SKM-1 treated with dmso at 0.1 percent for 144 hours (cell line): ENCODE data around the gene CRYGN.

Experiments
- DNase-seq: peaks from one replicate; lab custom pipeline; 2025; ENCODE audit not compliant: unreplicated experiment; lab: John Stamatoyannopoulos, UW

The CRYGN gene

DNA sequence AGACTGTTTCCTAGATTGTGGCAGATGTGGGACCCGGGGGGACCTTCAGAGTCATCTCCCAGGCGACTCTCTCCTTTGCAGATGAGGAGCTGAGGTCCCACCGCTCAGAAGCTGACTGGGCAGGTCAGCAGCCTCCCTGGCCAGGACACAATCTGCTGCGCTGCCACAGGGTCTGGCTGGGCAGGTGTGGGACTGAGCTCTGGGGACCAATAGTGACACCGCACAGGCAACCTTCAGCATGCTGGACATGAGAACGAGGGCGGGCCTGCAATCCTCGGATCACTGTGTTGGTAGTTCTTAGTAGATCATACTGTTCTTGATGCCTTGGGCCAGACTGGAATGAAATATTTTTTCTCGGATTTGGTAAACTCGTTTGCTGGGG is 20.5 kb upstream of the CRYGN start:
- no peak for DNase-seq

DNA sequence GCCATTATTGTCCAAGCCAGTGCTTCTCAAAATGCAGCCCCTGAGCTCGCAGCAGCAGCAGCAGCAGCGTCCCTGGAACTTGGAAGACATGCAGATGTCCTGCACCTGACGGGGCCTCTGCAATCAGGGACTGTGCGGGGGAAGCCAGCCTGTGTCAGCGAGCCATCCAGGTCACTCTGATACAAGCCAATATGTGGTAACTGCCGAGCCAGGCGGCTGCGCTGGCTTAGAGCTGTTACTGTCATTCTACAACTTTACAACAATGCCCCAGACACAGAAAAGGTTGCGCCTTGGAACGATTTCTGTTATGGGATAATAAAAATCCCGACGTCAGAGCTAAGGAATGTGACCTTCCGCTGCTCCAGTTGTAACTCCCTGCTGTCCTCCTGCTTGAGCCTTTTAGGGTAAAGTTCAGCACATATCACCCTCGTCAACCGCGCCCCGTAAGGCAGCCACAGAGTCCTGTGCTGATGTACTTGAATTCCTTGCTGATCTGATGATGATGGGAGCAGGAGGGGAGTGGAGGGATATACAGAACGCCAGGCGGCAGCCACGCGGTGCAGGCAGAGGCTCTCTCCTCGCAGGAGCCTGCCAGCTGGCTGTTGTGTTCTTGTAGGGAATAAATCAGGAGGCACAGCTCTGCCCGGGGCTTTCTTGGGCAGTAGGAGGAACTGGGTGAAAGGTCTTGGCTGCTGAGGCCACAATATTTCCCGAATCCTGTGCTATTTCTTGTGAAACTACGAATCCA is 20.0 kb upstream of the CRYGN start:
- DNase-seq: no peak

DNA sequence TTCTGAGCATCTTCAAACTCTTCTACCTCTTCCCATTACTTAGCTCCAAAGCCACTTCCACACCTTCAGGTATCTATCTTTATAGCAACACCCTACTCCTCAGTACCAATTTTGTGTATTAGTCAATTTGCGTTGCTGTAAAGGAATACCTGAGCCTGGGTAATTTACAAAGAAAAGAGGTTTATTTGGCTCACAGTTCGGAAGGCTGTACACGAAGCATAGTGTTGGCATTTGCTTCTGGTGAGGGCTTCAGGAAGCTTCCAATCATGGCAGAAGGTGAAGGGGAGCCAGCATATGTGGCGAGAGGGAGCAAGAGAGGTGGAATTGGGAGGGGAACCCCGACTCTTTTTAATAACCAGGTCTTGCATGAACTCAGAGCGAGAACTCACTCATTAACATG is 17.6 kb upstream of the CRYGN start:
- no peak for DNase-seq

DNA sequence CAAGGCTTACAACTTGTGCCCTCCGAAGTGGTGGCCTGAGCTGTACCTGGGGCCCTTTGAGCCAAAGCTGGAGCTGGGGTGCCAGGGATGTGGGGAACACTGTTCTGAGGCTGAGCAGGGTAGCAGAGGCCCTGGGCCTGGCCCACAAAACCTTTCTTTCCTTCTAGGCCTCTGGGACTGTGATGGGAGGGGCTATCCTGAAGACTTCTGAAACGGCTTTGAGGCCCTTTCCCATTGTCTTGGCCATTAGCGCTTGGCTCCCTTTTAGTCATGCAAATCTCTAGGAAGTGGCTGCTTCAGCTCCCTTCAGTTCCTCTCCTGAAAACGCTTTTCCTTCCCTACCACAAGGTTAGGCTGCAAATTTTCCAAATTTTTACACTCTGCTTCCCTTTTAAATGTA is 16.8 kb upstream of the CRYGN start:
- no peak for DNase-seq

DNA sequence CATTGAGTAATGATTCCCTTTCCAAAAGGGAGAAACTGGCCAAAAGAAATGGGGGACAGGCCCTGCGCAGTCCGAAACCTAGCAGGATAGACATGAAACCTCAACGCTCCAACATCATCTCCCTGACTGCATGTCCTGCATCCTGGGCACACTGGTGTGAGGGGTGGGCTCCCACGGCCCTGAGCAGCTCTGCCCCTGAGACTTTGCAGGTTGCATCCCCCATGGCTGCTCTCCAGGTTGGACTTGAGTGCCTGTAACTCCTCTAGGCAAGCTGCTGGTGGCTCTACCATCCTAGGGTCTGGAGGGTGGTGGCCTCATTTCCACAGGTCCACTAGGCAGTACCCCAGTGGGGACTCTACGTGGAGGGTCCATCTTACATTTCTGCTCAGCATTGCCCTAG is 16.3 kb upstream of the CRYGN start:
- DNase-seq: no peak

DNA sequence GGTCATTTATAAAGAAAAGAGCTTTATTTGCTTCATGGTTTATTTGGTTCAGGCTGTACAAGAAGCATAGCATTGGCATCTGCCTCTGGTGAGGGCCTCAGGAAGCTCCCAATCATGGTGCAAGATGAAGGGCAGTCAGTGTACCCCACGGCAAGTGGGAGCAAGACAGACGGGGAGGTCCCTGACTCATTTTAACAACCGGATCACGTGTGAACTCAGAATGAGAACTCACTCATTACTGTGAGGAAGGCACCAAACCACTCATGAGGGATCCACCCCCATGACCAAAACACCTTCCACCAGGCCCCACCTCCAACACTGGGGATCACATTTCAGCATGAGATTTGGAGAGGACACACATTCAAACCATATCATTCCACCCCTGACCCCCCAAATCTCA is 15.7 kb upstream of the CRYGN start:
- no peak for DNase-seq

DNA sequence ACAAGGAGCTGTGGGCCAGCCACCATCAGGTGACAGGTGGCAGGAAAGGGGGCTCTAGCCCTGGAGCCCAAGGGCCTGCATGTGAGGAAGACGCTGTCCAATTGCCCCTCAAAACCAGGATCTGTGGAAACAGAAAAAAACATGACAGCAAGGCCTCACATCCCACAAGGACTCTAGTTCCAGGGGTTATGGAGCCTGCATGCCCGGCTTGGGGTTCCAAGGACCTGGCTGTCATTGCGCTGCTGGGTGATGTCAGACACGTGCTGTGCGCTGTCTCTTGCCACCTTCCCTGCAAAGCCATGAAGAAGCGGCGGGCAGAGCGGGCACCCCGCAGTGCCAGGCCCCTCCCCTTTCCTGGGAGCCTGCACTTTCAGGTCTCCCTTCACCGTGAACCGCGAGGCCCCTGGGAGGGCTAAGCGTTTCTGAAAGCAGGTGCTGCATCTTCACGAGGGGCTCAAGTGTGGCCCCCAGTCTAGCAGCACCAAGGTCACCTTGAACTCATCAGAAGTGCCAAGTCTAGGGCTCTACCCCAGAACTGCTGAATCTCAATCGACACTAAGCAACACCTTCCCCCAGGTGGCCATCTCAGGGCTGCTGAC is 15.1 kb upstream of the CRYGN start:
- DNase-seq: no peak

DNA sequence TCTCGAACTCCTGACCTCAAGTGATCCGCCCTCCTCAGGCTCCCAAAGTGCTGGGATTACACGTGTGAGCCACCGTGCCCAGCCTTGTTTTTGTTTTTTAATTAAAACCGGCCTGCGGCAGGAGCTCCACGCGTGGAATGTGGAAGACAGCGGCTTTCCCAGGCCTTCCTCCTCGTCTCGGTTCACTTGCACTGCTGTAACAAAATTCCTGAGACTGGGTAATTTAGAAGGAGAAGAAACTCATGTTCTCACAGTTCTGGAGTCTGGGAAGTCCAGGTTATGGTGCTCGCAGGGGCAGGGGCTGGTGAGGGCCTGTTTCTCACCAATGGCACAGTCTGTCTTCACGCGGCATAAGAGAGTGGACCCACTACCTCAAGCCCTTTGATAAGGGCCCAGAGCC is 14.4 kb upstream of the CRYGN start:
- DNase-seq: no peak

DNA sequence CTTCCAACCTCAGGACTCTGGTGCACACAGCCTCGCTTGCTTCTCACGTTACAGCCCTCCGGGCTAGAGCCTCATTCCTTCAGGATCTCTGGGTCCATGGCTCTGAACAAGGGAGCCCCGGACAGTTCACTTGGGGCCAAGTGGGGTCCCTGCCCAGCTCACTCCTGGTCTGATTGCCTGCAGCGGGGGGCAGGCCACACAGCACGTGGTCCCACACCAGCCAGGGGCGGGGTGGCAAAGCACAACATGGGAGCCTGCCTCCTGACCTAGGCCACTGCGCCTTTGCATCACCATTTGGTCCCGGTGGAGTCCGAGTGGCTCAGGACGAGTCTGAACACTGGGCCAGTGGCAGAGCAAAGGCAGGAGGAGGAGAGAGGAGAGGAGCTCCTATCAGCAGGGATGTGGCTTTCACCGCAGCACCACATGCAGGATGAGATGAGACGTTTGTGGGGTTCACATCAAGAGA is 13.4 kb upstream of the CRYGN start:
- no peak for DNase-seq

DNA sequence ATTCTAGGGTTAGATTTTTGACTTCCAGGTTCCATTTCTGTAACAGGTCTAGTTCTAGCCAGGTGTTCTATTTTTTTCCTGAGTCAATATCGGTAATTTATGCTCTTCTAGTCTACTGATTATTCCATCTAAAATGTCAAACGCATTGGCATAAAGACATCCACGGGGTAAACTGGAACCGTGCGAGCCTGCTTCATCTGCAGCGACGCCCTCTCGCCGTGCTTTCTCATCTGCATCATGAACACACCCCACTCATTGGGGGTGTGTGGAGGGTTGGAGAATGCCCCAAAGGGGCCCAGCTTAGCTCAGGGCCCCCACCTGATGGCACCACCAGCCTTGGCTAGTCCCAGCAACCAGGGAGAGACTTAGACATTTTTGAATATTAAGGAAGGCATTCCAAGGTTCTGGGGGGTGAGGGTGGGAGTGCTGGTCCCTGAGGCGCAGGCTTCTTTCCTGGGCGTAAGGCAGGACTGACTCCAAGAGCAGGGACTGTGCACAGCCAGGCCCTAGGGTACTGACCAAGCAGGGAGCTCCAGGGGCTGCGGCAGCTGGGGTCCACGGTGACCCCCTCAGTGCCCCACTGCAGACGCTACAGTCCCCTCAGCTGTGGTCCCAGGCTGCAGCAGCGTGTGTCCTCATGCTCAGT is 12.9 kb upstream of the CRYGN start:
- DNase-seq: no peak

DNA sequence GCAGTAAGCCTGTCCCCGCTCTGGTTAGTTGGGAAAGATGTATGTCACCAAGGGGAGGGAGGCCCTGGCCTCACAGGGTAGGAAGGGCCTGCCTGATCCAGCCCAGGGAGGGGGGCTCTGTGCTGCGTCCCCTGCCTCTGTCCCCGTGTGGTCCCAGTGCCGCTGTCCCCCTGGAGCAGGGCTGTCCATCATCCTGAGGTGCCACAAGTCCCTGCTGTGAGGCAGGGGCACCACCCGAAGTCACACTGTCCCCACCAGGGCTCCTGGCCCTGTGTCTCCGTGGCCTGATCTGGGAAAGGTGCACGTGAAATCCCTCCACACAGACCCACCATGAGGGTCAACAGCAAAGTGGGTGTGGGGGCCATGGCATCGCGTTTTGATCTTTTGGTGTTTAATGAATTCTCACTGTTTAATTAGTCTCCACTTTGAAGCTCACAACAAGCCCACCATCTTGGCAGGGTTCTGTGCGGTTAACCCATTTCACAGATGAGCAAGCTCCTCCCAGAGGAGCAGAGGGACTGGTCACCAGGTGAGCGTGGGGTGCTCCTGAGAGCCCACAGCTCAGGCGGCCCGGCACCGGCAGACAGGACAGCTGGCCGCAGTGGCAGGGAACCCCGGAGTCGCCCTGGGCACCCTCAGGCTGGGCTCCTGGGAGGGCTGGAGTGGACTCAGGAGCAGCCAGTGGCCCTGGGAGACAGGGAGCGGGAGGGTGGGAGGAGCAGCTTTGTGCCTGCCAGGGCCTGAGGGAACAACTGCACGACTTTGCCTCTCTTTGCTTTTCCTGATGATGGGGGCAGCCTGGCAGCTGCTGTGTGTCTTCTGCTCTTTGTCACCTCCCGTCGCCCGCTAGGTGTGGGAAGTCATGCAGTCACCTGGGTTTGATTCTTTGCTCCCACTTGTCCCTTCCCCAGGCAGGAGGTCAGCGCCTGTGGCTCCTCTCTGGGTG is 12.0 kb upstream of the CRYGN start:
- DNase-seq: no peak

DNA sequence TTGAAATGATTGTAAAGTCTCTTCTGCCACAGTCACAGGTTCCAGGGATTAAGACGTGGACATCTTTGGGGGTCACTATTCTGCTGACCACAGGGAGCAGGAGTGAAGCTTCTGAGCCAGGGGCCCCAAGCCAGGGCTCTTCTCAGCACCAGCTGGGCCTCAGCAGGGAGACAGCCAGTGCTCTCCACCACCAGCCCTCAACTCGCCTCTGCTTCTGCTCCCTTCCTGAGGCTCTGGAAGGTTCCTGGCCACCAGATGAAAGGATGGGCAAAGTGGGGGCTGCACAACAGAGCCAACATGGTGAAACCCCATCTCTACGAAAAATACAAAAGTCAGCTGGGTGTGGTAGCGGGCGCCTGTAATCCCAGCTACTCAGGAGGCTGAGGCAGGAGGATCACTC is 11.2 kb upstream of the CRYGN start:
- DNase-seq: no peak

DNA sequence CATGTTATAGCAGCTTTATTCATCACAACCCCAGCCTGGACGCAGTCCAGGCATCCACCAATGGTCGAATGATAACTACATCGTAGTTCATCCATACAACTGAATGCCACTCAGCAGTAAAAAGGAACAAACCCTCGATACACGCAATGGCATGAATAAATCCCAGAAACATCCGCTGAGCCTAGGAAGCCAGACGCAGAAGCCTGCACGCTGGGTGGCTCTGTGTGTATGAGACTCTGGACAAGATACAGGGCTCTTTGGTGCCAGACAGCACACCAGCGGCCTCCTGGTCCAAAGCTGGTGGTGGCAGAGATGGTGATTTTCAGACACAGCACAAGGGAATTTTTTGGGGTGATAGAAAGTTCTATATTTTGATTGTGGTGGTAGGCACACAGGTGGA is 10.0 kb upstream of the CRYGN start:
- DNase-seq: no peak

DNA sequence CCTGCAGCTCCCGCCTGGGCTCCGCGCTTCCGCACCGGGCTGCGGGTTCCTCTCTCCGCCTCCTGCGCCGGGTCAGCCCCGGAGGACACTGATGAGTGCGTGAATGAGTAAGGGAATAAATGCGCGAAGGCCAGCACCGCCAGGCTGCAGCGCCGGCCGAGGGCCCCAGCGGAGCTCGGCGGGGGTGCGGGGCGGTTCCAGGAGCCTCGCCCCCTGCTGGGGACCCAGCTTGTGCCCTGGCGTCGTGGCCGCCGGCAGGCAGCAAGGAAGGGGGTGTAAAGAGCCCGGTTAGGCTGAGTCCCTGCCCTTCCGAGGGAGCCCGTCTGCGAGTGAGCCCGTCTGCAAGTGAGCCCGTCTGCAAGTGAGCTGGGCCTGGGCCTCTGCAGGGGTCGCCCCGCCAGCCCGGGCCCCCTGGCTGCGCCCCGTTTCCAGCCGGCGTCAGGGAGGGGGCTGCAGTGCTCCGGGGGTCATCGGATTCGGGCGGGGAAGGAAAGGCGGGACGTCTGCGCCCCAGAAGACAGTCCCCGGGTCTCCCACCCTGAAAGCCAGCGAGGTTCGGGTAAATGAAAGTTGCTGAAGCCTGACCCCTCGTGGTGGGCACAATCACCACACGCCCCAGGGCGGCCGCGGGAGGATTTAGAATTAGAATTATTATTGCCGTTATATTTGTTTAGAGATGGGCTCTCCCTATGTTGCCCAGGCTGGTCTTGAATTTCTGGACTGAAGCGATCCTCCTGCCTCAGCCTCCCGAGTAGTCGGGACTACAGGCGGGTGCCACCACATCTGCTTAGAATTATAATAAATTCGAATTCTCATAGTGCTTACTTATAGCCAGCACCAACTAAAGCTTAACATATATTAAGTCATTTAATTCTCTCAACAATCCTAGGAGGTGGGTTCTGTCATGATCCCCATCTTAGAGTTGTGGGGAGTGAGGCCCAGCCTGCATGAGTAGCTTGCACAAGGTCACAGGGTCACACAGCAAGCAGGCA is 8.6 kb upstream of the CRYGN start:
- peak; percentile 2 for DNase-seq

DNA sequence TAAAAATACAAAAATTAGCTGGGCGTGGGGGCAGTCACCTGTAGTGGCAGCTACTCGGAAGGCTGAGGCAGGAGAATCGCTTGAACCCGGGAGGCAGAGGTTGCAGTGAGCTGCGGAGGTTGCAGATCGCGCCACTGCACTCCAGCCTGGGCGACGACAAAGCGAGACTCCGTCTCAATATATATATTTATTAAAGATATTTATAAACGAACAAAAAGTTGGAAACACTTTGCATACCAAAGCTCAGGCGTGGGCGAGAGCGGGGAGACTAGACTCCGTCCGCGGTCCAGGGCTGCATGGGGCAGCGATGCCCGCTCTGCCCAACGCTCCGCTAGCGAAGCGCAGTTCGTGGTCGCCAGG is 7.9 kb upstream of the CRYGN start:
- no peak for DNase-seq

DNA sequence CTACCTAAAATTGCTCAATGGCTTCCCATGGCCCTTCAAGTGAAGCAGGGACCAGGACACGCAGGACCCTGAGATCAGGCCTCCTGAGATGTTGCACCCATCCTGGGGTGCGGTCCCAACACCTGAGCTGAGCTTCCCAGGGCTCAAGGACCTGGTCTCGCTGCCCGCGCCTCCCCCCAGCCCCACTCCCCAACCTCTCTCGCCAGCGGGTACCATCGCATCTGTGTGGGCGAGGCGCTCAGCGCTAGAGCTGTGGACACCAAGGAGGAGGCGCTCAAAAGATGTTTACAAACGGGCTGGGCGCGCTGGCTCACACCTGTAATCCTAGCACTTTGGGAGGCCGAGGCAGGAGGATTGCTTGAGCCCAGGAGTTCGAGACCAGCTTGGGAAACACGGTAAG is 7.4 kb upstream of the CRYGN start:
- DNase-seq: no peak

DNA sequence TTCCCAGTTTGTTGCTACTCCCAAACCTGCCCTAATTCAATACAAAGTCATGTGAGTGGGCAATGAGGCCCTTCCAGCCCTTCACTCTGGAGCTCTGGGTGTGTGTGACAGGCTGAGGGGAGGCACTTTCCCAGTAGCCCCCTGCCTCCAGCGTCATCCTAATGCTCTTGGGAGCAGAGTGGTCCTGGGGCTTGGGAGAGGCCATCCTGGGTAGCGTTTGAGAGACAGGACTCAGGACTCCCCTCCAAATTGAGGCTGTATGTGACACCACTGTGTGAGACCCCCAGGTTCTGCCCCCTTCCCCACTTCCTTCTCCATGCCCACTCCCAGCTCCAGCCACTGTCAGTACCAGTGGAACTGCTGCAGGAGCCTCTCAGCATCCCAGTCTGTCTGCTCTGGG is 6.5 kb upstream of the CRYGN start:
- no peak for DNase-seq

DNA sequence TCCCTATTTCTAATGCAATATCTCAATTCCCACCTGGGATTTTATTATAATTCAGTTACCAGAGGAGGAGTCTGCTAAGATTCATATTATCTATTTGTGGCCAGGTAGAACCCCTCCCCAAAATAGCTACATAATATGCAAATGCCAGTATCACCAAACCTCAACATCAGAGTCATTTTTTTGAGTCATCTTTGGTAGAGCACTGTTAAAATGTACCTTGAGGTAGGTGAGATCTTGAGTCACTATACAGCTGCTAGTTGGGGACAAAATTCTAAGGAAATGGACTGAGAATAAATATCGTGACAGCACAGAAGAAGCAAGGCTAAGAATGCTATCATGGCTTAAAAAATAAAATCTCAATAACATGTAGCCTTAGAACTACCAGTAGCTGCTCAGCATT is 4.7 kb upstream of the CRYGN start:
- DNase-seq: no peak

DNA sequence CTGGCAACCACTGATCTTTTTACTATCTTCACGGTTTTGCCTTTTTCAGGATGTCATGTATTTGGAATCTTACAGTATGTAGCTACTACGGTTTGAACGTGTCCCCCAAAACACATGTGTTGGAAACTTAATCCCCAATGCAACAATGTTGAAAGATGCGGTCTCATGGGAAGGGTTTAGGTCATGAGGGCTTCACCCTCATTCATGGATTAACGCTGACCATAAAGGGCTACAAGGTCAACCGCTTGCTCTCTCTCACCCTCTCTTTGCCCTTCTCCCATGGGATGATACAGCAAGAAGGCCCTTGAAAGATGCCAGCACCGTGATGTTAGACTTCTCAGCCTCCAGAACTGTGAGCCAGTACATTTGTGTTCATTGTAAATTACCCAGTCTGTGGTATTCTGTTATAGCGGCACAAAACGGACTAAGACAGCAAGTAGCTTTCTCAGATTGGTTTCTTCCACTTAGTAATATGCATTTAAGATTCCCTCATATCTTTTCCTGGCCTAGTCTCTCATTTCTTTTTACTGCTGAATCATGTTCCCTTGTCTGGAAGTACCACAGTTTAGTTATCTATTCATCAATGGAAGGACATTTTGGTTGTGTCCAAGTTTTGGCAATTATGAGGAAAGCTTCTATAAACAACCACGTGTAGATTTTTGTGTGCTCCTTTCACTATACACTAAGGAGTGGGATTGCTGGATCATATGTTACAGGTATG is 3.0 kb upstream of the CRYGN start:
- no peak for DNase-seq
